ENCODE results near the gene WWTR1.

Gene WWTR1

GRCh38 chr3:149654188-149654601, 3.6 kb downstream of the WWTR1 start:
- DNase-seq: no peak

GRCh38 chr3:149653564-149653963, 4.3 kb downstream of the WWTR1 start:
- DNase-seq: no peak

GRCh38 chr3:149653136-149653535, 4.7 kb downstream of the WWTR1 start:
- no peak for DNase-seq

GRCh38 chr3:149650828-149651227, 7.0 kb downstream of the WWTR1 start:
- DNase-seq: no peak

- DNase-seq: no peak
Observed at GRCh38 chr3:149648525-149648924, 9.3 kb downstream of the WWTR1 start.

GRCh38 chr3:149647812-149648211, 10.0 kb downstream of the WWTR1 start:
- DNase-seq: no peak

GRCh38 chr3:149647285-149647684, 10.5 kb downstream of the WWTR1 start:
- DNase-seq: no peak

GRCh38 chr3:149646181-149646766, 11.6 kb downstream of the WWTR1 start:
- no peak for DNase-seq

GRCh38 chr3:149643963-149644362, 13.9 kb downstream of the WWTR1 start:
- no peak for DNase-seq

- no peak for DNase-seq
Observed at GRCh38 chr3:149643482-149643798, 14.4 kb downstream of the WWTR1 start.

- DNase-seq: no peak
Observed at GRCh38 chr3:149640976-149641728, 16.7 kb downstream of the WWTR1 start.

GRCh38 chr3:149639093-149639486, 18.7 kb downstream of the WWTR1 start:
- no peak for DNase-seq

GRCh38 chr3:149638228-149639092, 19.4 kb downstream of the WWTR1 start:
- no peak for DNase-seq

- DNase-seq: no peak
Observed at GRCh38 chr3:149635396-149635795, 22.4 kb downstream of the WWTR1 start.

GRCh38 chr3:149634573-149634972, 23.3 kb downstream of the WWTR1 start:
- no peak for DNase-seq

GRCh38 chr3:149634072-149634471, 23.8 kb downstream of the WWTR1 start:
- no peak for DNase-seq

- DNase-seq: no peak
Observed at GRCh38 chr3:149632225-149632624, 25.6 kb downstream of the WWTR1 start.

GRCh38 chr3:149630806-149631205, 27.0 kb downstream of the WWTR1 start:
- no peak for DNase-seq

- no peak for DNase-seq
Observed at GRCh38 chr3:149628957-149629670, 28.7 kb downstream of the WWTR1 start.

- no peak for DNase-seq
Observed at GRCh38 chr3:149626671-149627070, 31.2 kb downstream of the WWTR1 start.

- no peak for DNase-seq
Observed at GRCh38 chr3:149625795-149626194, 32.0 kb downstream of the WWTR1 start.

GRCh38 chr3:149623824-149624223, 34.0 kb downstream of the WWTR1 start:
- DNase-seq: no peak

Data from 8988T (cell line).